ENCODE measurements around the gene OR51B2.
"Not testable (repeated sequence)": the region's sequence is repeated elsewhere in the genome, so short reads cannot be mapped to it uniquely, and the experiment has no call there.

OR51B2 gene

GRCh38 chr11:5324197-5324596 lies at the start of gene OR51B2:
Gene OR51B2 (minus strand): TSS chr11:5324297. CDS start chr11:5324297, 0 bp downstream.
- H3K4me3 ChIP-seq (ENCODE audit: low read depth, low read length): no peak within 1 kb of the TSS
- no peak for DNase-seq (ENCODE audit: low read depth)
- TF ChIP-seq CTCF (IDR thresholded peaks at IDR 0.05; ENCODE audit: low read depth, low read length, missing control alignments): no peak

- H3K4me3 ChIP-seq (ENCODE audit: low read depth, low read length): no peak overlapping the region
- no peak for TF ChIP-seq CTCF (IDR thresholded peaks at IDR 0.05; ENCODE audit: low read depth, low read length, missing control alignments)
- DNase-seq (ENCODE audit: low read depth): no peak
Observed at GRCh38 chr11:5369789-5370188, 45.7 kb upstream of the OR51B2 start.

GRCh38 chr11:5368502-5369043 lies 44.5 kb upstream of the OR51B2 start:
- DNase-seq (ENCODE audit: low read depth): no peak
- no peak for TF ChIP-seq CTCF (IDR thresholded peaks at IDR 0.05; ENCODE audit: low read depth, low read length, missing control alignments)
- H3K4me3 ChIP-seq (ENCODE audit: low read depth, low read length): no peak overlapping the region

- H3K4me3 ChIP-seq (ENCODE audit: low read depth, low read length): no peak overlapping the region
- no peak for TF ChIP-seq CTCF (IDR thresholded peaks at IDR 0.05; ENCODE audit: low read depth, low read length, missing control alignments)
- DNase-seq (ENCODE audit: low read depth): no peak
Observed at GRCh38 chr11:5367448-5368074, 43.5 kb upstream of the OR51B2 start.

GRCh38 chr11:5366856-5367255 lies 42.8 kb upstream of the OR51B2 start:
- no peak for TF ChIP-seq CTCF (IDR thresholded peaks at IDR 0.05; ENCODE audit: low read depth, low read length, missing control alignments)
- no peak overlapping the region for H3K4me3 ChIP-seq (ENCODE audit: low read depth, low read length)
- DNase-seq (ENCODE audit: low read depth): no peak

- not testable (repeated sequence) for H3K4me3 ChIP-seq (ENCODE audit: low read depth, low read length); DNase-seq (ENCODE audit: low read depth)
Observed at GRCh38 chr11:5366365-5366764, 42.3 kb upstream of the OR51B2 start.

GRCh38 chr11:5364214-5364613 lies 40.1 kb upstream of the OR51B2 start:
- no peak overlapping the region for H3K4me3 ChIP-seq (ENCODE audit: low read depth, low read length)
- TF ChIP-seq CTCF (IDR thresholded peaks at IDR 0.05; ENCODE audit: low read depth, low read length, missing control alignments): no peak
- no peak for DNase-seq (ENCODE audit: low read depth)
